Stomach (tissue), 4 donors: ENCODE measurements around the gene FMN1.

Experiments
- EP300 ChIP-seq: sonication (generic); formaldehyde crosslinking; IDR thresholded peaks from one replicate; pipeline ENCODE4 v1.6.1; 2017; ENCODE audit warnings: antibody characterized with exemption
- POLR2A ChIP-seq, 4 donors: fragments of 450-650 bp; IDR thresholded peaks; one replicate each; pipeline ENCODE4 v1.6.1; 2016; ENCODE audit warnings: antibody characterized with exemption in 4 of 4, control low read depth in 2 of 4, mild to moderate bottlenecking in 1 of 4, moderate library complexity in 1 of 4
- POLR2AphosphoS5 ChIP-seq, 3 donors: sonication (generic); formaldehyde crosslinking; IDR thresholded peaks; one replicate each; pipeline ENCODE4 v1.6.1; 2016; ENCODE audit warnings: antibody characterized with exemption in 3 of 3
- TF ChIP-seq, protein P1 (sequence below), 7 experiments: fragments of 450-650 bp in 4 of 7; fragments of 200-600 bp in 3 of 7; sonication (generic) in 3 of 7; IDR thresholded peaks; one replicate each; pipeline ENCODE4 v1.5.1; 2016 to 2019; ENCODE audit warnings: antibody characterized with exemption in 7 of 7, control low read depth in 2 of 7, mild to moderate bottlenecking in 1 of 7

GRCh38 chr15:32824777-32825176 lies 369.7 kb downstream of the FMN1 start:
- TF ChIP-seq POLR2A (IDR thresholded peaks at IDR 0.05): no peak
- TF ChIP-seq EP300: no peak
- TF ChIP-seq, protein P1, sequence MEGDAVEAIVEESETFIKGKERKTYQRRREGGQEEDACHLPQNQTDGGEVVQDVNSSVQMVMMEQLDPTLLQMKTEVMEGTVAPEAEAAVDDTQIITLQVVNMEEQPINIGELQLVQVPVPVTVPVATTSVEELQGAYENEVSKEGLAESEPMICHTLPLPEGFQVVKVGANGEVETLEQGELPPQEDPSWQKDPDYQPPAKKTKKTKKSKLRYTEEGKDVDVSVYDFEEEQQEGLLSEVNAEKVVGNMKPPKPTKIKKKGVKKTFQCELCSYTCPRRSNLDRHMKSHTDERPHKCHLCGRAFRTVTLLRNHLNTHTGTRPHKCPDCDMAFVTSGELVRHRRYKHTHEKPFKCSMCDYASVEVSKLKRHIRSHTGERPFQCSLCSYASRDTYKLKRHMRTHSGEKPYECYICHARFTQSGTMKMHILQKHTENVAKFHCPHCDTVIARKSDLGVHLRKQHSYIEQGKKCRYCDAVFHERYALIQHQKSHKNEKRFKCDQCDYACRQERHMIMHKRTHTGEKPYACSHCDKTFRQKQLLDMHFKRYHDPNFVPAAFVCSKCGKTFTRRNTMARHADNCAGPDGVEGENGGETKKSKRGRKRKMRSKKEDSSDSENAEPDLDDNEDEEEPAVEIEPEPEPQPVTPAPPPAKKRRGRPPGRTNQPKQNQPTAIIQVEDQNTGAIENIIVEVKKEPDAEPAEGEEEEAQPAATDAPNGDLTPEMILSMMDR (IDR thresholded peaks at IDR 0.05): no peak
- no peak for TF ChIP-seq POLR2AphosphoS5 (IDR thresholded peaks at IDR 0.05)
